ENCODE results near the gene MED16. TPM values are rescaled to one million over a fixed set of nuclear protein-coding genes. Genes with fewer than 3 reads are reported as not detected.

MED16 gene
- polyA plus RNA-seq, 1 donor: 49.8 TPM

- DNase-seq: no peak
These were observed 34.9 kb upstream of the MED16 start for GRCh38 chr19:927780-928401.

DNA sequence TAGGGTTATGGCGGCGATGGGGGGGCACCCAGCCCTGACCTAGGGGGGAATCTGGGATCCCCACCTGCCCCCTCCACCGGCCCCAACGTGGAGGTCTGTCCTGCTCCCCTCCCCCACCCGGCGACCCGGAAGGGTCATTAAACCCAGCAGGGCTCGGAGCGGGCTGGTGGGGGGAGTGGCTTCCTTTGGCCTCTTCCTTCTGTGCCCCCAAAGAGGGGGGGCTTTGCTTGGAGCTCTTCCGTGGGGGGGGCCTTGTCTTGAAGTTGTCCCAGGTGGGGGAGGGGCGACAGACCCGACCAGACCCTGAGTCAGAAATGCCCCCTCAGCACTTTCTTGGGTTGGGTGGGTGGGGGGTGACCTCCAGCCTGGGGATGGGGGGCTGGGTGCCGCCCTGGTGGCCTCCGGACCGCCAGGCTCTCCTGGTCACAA lies 34.4 kb upstream of the MED16 start:
- DNase-seq: no peak

GRCh38 chr19:926589-927350 lies 33.8 kb upstream of the MED16 start:
- no peak for DNase-seq

DNA sequence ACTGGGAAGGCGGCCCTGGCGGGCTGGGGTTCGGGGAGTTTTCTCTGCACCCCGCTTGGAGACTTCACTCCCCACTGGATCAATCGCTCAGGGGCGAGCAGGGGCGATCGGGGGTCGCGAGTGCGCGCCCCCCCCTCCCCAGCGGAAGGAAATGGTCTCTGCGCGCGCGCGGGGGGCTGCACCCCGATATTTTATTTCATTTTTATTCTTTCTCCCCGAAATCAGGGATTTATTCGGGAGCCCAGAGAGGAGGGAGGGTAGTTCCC lies 33.3 kb upstream of the MED16 start:
- DNase-seq: no peak

DNA sequence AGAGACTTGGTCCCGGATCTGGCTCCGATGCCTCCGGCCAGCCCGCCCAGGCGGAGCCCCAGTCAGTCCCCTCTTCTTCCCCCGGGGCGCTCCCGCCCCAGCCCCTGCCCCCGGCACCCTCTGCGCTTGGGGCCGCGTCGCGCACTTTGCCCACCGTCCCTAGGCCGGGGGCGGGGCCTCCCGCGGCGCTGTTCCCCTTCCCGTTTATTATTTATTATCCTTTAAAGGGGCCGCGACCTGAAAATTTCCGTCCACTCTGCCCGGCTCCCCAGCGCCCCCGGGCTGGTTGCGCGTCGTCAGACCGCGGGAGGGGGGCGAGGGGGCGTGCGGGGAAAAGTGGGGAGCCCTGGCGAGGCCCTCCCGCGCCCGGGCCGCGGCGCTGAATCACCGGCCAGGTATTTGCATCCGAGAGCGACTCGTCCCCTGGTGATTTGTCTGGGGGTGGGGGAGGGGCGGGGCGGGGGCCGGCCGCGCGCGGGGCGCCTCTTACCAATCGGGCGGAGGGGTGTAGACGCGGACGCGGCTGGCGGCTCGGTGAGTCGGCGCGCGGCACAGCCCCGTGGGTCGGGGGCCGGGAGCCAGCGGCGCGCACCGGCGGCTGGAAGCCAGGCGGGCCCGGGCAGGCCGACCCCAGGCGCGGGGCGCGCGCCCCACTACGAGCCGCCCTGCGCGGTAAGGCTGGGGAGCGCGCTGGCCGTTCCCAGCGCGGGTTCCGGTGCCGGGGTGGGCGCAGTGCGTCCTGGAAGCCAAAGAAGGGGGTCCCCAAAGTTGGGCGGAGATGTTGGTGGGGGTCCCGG lies 32.7 kb upstream of the MED16 start, which contains the start of gene ARID3A:
Gene ARID3A, plus strand, starts transcription at position 510 of the 797 bp plus-strand sequence. CDS start 3,494 bp downstream, outside the sequence.
- DNase-seq: peak; percentile 87

DNA sequence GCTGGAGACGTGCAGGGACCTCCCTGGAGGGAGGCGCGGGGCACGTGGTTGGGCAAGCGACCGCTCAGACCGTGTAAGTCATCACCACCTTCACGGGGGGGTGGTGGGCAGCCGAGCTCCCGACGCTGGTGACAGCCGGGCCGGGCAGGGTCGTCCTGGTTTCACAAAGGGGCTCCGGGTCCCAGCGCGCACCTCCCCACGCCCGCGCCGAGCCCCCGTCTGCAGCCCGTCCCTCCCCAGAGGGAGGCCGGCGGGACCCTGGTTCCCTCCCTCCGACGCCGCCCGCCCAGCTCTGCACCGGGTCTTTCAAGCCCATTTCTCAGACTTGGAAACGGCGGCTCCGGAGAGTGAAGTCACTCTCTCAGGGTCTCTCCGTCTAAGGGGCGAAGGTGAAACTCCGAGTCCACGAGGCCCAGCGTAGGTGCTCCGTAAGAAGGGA lies 32.1 kb upstream of the MED16 start:
- no peak for DNase-seq

DNA sequence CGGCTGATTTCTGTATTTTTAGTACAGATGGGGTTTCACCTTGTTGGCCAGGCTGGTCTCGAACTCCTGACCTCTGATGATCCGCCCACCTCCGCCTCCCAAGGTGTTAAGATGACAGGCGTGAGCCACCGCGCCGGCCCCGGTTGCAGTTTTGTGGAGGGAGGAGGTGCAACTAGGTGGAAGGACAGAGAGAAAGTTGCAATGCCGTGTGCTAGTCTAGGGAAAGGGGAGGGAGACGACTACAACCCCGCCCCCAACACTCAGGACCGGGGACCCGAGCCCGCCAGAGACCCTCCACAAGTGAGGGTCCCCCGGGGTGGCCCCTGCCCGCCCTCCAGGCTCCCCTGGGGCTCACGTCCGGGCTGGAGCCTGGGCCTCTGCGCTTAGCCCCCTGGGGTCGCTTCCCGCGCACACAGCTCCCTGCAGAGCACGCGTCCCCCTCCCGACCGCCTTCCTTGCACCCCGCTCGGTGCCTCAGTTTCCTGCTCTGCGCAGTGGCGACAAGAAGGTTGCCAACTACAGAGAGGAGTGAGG lies 31.6 kb upstream of the MED16 start:
- no peak for DNase-seq

- DNase-seq: no peak
These were observed 27.3 kb upstream of the MED16 start for GRCh38 chr19:920051-920864.

DNA sequence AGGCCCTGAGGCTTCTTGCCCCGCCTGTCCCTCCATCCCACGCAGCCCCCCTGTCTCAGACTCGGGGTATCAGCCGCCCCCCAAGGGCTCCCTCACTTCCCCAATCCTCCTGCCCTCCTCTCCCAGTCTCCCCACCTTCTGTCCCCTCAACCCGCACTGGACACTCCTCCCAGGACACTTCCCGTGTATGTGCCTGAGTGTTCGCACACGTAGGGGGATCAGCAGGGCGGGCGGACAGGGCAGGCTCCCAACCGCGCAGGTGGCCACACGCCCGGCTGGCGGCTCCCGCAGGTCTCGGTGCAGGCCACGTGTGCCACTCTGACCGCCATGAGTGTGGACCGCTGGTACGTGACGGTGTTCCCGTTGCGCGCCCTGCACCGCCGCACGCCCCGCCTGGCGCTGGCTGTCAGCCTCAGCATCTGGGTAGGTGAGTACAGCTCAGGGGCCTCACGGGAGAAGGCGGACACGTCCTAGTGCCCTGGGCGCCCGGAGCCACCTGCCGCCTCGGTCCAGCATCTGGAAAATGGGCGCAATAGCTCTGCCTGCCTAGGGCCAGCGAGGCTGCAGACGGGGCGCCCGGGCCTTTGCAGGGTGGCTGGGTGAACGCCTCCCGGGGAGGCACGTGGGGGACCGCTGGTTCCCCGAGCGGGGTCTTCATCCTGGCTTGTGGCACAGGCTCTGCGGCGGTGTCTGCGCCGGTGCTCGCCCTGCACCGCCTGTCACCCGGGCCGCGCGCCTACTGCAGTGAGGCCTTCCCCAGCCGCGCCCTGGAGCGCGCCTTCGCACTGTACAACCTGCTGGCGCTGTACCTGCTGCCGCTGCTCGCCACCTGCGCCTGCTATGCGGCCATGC lies 26.4 kb upstream of the MED16 start:
- no peak for DNase-seq

GRCh38 chr19:918481-919198 lies 25.7 kb upstream of the MED16 start:
- DNase-seq: no peak

DNA sequence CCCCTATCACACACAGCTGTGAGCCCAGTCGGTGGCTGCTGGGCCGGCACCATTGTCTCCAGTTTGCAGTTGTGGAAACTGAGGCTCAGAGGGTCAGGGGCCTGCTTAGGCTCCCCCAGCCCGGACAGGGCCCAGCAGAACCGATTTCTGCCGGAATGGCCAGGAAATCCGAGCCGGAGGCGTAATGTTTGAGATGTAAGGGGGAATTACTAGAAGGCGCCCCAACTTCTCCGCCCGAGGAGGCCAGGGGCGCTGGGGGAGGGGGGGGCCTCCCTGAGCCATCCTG lies 25.1 kb upstream of the MED16 start:
- no peak for DNase-seq

DNA sequence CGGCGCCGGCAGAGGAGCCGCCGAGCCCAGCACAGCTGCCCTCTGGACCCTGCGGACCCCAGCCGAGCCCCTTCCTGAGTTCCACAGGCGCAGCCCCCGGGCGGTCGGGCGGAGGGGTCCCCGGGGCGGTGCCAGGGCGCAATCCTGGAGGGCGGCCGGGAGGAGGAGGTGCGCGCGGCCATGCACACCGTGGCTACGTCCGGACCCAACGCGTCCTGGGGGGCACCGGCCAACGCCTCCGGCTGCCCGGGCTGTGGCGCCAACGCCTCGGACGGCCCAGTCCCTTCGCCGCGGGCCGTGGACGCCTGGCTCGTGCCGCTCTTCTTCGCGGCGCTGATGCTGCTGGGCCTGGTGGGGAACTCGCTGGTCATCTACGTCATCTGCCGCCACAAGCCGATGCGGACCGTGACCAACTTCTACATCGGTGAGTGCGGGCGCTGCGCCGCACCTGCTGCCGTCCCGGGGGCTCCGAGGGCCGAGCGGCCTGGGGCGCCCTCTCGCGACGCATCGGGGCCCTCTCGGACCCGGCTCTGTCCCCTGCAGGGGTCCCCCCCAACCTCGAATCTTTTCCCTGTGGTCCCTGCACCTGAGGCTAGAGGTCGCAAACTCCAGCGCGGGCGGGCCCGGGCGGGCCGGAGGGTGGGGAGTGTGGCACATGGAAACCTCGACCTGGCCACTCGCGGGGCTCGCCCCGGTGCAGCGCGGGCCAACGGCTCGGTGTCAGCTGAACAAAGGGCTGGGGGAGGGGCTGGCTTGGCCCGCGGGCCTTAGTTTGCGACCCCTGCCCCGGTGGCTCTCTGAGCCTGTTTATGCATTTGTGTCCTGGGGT lies 24.6 kb upstream of the MED16 start, which contains the start of gene KISS1R:
Gene KISS1R, plus strand, starts transcription at position 11 of the 829 bp plus-strand sequence. Its CDS starts 170 bp downstream, at position 181.
- DNase-seq: no peak

- no peak for DNase-seq
These were observed 23.8 kb upstream of the MED16 start for GRCh38 chr19:916645-917322.

DNA sequence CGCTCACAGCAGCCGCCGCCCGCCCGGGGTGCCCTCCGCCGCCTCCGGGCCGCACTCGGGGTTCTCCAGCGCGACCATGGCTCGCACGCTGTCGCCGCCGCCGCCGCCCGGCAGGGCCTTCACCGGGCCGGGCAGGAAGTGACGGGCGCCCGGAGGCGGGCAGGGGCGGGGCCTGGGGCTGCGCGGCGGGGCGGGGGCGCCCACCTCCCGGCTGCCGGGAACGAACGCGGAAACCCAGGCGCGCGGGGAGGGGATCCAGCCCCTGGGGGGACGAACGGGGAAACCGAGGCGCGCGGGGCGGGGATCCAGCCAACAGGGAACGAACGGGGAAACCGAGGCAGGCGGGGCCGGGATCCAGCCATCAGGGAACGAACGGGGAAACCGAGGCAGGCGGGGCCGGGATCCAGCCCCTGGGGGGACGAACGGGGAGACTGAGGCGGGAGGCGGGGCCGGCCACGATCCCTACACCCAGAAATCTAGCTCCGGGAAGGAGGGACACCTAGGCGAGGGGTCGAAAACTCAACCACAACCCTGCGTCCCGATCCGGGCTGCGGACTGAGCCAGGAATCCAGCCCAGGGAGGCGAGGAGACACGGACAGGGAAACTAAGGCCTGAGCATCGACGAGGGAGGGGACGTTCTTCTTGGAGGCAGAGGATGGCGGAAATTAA lies 20.2 kb upstream of the MED16 start, which contains the start of gene R3HDM4:
Gene R3HDM4, minus strand, starts transcription at position 140 of the 669 bp plus-strand sequence. Its CDS starts 62 bp downstream, at position 78.
- DNase-seq: peak; percentile 79

DNA sequence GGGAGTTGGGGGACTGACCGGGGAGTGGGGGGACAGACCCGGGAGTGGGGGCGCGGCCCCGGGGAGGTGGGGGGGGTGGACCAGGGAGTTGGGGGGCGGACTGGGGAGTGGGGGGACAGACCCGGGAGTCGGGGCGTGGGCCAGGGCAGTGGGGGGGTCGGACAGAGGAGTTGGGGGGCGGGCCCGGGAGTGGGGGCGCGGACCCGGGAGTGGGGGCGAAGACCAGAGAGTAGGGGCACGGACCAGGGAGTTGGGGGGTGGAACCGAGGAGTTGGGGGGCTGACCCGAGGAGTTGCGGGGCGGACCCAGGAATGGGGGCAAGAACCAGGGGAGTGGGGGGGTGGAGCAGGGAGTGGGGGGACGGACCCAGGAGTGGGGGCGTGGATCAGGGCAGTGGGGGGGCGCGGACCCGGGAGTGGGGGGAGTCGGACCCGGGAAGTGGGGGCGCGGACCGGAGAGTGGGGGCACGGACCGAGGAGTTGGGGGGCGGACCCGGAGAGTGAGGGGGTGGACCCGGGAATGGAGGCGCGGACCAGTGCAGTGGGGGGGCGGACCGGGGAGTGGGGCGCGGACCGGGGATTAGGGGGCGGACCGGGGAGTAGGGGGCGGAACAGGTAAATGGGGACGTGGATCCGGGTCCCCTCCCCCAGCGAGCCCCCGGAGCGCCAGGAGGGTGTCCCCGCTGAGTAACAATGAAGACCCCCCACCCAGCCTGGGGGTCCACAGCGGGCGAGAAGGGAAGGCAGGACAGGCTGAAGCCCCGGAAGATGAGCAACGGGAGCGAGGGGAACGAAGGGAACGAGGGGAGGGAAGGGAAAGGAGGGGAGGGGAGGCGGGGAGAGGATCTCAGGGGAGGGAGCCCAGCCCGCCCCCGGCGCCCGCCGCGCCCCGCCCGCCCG lies 19.4 kb upstream of the MED16 start:
- DNase-seq: no peak

GRCh38 chr19:911197-912033 lies 18.4 kb upstream of the MED16 start:
- no peak for DNase-seq
